GM12875 (cell line): ENCODE data around the gene ZNF77.
"Not testable (repeated sequence)": the region's sequence is repeated elsewhere in the genome, so short reads cannot be mapped to it uniquely, and the experiment has no call there.

Source experiments
- H3K4me3 ChIP-seq: one replicate; pipeline ENCODE4 v1.5.1; 2011; ENCODE audit warnings: low read depth, low read length, control low read depth
- TF ChIP-seq, protein P1 (sequence below): IDR thresholded peaks from 2 replicates; pipeline ENCODE4 v1.5.1; 2011; ENCODE audit warnings: low read depth, mild to moderate bottlenecking, control low read depth, inconsistent platforms, low read length, moderate library complexity, borderline replicate concordance; ENCODE audit not compliant: insufficient read depth

ZNF77 gene

DNA sequence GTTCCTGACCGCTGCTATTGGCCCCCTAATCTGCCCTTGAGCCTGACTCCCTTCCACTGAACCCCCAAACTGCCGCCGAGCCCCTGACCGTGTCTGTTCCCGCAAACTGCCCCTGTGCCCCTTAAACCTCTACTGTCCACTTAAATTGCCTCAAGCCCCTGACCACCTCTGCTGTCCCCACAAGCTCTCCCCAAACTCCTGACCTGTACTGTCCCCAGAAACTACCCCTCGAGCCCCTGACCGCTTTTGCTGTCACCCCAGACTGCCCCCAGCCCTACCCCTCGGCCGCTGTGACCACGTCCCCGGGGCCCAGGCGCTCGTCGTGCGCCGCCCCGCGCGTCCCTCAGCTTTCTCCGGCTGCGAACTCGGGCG is 382 bp downstream of the ZNF77 start:
- TF ChIP-seq, protein P1, sequence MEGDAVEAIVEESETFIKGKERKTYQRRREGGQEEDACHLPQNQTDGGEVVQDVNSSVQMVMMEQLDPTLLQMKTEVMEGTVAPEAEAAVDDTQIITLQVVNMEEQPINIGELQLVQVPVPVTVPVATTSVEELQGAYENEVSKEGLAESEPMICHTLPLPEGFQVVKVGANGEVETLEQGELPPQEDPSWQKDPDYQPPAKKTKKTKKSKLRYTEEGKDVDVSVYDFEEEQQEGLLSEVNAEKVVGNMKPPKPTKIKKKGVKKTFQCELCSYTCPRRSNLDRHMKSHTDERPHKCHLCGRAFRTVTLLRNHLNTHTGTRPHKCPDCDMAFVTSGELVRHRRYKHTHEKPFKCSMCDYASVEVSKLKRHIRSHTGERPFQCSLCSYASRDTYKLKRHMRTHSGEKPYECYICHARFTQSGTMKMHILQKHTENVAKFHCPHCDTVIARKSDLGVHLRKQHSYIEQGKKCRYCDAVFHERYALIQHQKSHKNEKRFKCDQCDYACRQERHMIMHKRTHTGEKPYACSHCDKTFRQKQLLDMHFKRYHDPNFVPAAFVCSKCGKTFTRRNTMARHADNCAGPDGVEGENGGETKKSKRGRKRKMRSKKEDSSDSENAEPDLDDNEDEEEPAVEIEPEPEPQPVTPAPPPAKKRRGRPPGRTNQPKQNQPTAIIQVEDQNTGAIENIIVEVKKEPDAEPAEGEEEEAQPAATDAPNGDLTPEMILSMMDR, result no peak

DNA sequence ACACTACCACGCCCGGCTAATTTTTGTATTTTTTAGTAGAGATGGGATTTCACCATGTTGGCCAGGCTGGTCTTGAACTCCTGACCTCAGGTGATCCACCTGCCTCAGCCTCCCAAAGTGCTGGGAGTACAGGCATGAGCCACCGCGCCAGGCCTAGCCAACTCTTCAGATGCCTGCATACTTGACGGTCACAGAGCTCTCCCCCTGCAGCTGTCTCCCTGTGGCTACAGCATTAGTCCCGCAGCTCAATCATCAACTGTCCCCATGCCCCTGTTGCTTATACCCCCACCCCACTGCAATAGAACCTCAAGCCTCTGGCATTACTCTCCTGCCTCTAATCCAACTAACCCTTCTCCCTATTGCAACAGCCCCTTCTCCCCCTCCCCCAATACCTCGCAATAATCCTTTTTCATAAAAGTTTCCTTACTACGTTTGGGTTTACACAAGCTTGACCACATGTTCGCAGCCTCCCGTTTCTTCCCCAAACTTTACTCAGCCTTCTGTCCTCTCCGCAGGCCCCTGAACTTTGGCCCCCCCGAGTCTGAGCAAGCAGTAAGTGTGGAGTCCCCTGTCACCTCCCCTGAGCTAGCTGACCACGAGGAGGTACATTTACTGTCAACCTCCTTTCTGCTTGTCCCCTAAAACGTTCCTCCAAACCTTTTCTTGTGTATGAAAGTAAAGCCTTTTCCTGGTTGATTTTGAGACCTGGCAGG is 1.7 kb downstream of the ZNF77 start:
- TF ChIP-seq, protein P1, result no peak
- H3K4me3 ChIP-seq, result no peak overlapping the region

More for the DNA sequence above, 382 bp downstream of the ZNF77 start:
- H3K4me3 ChIP-seq, result peak overlapping the region; percentile 80

DNA sequence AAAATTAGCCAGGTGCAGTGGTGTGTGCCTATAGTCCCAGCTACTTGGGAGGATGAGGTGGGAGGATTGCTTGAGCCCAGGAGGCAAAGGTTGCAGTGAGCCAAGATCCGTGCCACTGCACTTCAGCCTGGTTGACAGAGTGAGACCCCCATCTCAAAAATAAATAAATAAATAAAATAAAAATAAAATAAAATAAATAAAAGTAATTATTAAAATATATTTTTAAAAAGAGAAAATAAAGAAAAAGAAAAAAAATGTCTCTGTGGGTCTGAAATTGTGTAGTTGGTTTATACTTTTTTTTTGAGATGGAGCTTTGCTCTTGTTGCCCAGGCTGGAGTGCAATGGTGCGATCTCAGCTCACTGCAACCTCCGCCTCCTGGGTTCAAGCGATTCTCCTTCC is 8.9 kb downstream of the ZNF77 start:
- H3K4me3 ChIP-seq, result not testable (repeated sequence)

DNA sequence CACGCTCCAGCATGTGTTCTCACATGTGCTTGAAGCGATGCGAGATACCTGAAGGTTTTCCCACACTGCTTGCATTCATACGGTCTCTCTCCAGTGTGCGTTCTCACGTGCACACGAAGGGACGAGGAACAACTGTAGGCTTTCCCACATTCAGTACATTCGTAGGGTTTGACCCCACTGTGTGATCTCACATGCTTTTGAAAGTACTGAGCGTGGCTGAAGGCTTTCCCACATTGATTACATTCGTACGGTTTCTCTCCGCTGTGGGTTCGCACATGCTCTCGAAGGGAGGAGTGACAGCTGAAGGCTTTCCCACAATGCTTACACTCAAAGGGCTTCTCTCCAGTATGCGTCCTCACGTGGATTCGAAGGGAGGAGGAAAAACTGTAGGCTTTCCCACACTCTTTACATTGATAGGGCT is 11.3 kb downstream of the ZNF77 start:
- TF ChIP-seq, protein P1, result no peak
- no peak overlapping the region for H3K4me3 ChIP-seq

DNA sequence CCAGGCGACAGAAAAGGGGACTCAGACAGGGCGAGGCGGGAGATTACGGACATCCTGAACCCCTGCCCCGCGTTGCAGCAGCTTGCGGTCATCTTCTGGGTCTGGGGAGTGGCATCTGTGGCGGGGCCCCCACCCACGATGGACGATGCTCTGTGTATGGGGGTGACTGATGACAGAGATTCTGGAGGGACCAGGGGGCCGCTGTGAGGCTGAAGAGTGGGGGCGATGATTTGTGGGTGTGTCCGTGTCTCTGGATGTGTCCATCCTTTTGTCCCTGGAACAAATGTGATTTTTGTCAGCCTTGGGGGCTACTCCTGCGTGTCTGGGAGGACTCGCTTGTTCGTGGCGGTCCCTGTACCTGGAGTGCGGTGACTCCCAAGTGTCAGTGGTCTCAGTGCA is 17.7 kb downstream of the ZNF77 start:
- TF ChIP-seq, protein P1, result no peak

DNA sequence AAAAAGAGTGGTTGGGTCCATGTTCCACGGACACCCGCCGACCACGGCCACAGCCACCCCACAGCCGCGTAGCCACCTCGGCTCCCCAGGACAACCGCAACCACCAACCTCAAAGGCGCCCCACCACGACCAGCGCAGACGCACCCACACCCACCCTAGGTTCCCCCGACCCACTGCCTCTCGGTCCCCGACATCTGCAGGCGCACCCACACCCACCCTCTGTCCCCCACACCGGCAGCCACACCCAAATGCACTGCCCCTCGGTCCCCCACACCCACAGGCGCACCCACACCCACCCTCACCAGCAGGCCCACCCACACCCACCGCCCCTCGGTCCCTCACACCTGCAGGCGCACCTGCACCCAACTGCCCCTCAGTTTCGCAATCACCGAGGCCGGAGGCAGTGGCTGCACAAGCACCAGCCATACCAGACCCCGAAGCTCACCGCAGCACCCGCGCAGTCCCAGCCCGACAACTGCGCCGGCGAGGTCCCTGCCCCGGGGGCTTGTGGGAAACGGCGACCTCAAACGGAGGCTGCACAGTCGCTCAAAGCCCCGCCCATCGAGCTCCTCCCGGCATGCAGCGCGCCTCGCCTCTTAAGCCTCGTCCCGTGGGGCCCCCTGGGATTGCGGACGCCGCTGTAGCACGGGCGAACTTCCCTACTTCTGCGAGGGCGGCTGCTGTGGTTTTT is 18.3 kb downstream of the ZNF77 start:
- H3K4me3 ChIP-seq, result no peak overlapping the region

More for the DNA sequence above, 17.7 kb downstream of the ZNF77 start:
- no peak overlapping the region for H3K4me3 ChIP-seq

DNA sequence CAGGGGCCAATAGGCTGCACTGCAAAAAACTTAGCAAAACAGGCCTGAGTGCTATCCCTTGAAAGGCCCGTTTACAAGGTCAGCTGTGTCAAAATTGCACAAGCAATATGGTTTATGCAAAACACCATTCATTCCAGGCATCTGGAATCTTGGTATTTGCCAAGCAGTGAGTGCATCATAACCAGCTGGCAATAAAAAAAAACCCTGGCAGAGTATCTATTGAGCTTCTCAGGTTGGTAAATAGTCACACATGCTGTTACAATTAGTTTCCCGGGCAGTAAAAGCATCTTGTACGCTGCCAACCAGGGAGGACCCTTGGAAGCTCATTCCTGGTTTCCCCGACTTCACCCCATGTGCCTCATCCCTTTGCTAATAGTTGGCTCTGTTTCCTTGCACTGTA is 21.3 kb downstream of the ZNF77 start:
- TF ChIP-seq, protein P1, result no peak
- H3K4me3 ChIP-seq, result no peak overlapping the region

More for the DNA sequence above, 18.3 kb downstream of the ZNF77 start:
- TF ChIP-seq, protein P1, result no peak
